Measurements from ENCODE around the gene GPC5.

Gene GPC5

DNA sequence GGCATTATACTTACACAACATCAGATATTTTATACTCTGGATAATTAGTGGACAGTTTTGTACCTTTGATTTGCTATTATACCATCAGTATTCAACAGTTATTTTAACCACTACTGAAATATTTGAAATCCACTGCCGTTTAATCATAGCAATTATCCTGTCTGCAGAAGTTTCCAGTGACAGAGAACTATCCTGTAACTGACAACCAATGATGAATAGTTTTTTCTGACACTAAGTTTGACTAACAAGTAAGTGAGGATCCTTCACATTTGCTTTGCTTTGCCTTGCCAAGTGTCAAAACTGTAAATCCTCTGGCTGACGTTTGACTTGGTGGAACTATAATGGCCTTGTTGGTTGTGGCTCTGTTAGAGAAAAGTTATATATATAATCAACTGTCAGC, 410.7 kb downstream of the GPC5 start:
- Histone ChIP-seq H3K36me3 (ENCODE audit: control insufficient read depth, insufficient read depth, low read length) (no peaks in the 10 kb centered on the region), H3K4me3 (replicated peaks; ENCODE audit: low read depth, low read length) (no peak overlapping the region), H3K27me3 (replicated peaks; ENCODE audit: control insufficient read depth, insufficient read depth, low read length) (no peaks in the 10 kb centered on the region)
- DNase-seq (ENCODE audit: extremely low read depth, insufficient read length) = no peak
- TF ChIP-seq, protein P1, sequence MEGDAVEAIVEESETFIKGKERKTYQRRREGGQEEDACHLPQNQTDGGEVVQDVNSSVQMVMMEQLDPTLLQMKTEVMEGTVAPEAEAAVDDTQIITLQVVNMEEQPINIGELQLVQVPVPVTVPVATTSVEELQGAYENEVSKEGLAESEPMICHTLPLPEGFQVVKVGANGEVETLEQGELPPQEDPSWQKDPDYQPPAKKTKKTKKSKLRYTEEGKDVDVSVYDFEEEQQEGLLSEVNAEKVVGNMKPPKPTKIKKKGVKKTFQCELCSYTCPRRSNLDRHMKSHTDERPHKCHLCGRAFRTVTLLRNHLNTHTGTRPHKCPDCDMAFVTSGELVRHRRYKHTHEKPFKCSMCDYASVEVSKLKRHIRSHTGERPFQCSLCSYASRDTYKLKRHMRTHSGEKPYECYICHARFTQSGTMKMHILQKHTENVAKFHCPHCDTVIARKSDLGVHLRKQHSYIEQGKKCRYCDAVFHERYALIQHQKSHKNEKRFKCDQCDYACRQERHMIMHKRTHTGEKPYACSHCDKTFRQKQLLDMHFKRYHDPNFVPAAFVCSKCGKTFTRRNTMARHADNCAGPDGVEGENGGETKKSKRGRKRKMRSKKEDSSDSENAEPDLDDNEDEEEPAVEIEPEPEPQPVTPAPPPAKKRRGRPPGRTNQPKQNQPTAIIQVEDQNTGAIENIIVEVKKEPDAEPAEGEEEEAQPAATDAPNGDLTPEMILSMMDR (IDR thresholded peaks at IDR 0.05; ENCODE audit: insufficient read depth, low read length, poor library complexity, severe bottlenecking) = no peak

DNA sequence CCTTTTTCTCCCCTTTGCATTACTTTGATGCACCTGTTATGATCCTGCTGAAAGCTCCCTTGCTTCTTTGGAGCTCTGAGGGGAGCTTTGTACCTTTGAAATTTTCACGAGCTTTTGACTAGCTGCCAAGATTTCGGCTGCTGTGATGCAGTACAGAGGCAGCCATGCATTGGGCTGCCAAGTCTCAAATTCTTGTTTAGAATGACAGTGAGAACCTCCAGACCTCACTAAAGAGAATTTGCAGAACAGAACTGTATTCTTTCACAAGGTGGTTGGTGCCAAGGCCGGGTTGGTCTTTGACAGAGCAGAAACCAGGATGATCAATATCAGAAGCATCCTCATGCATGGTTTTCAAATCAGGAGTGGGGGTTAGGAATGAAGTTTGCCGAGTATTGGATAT, 414.8 kb downstream of the GPC5 start:
- H3K36me3 ChIP-seq (ENCODE audit: control insufficient read depth, insufficient read depth, low read length) = no peaks in the 10 kb centered on the region
- DNase-seq (ENCODE audit: extremely low read depth, insufficient read length) = no peak
- H3K27me3 ChIP-seq (replicated peaks; ENCODE audit: control insufficient read depth, insufficient read depth, low read length) = no peaks in the 10 kb centered on the region
- TF ChIP-seq, protein P1 (IDR thresholded peaks at IDR 0.05; ENCODE audit: insufficient read depth, low read length, poor library complexity, severe bottlenecking) = no peak
- H3K4me3 ChIP-seq (replicated peaks; ENCODE audit: low read depth, low read length) = no peak overlapping the region

DNA sequence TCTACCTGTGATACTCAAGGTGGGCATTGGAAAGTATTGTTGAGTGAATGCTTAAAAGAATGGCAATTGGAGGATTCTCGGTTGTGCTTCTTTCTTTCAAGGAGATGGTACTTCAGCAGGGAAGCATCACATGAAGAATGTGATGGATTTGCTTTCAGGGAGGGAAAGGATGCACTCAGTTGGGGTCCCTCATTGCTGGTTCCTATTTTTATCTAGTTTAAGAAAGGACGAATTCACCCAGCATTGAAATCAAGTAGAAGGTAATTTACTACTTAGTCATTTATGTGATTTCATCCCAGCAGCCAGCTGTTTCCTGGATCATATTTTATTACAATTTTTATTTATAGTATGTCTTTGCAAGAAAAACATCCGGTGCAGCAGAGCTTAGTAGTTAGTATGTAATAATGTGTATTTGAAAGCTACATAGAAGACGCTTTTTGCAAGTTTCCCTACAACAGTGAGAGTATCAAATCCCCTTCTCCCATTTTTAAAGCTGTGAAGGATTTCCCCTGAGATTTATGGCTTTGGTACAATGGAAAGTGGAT, 417.9 kb downstream of the GPC5 start:
- no peak overlapping the region for H3K4me3 ChIP-seq (replicated peaks; ENCODE audit: low read depth, low read length)
- no peak for DNase-seq (ENCODE audit: extremely low read depth, insufficient read length)
- TF ChIP-seq, protein P1 (IDR thresholded peaks at IDR 0.05; ENCODE audit: insufficient read depth, low read length, poor library complexity, severe bottlenecking) = no peak
- no peaks in the 10 kb centered on the region for H3K27me3 ChIP-seq (replicated peaks; ENCODE audit: control insufficient read depth, insufficient read depth, low read length)
- H3K36me3 ChIP-seq (ENCODE audit: control insufficient read depth, insufficient read depth, low read length) = no peaks in the 10 kb centered on the region

DNA sequence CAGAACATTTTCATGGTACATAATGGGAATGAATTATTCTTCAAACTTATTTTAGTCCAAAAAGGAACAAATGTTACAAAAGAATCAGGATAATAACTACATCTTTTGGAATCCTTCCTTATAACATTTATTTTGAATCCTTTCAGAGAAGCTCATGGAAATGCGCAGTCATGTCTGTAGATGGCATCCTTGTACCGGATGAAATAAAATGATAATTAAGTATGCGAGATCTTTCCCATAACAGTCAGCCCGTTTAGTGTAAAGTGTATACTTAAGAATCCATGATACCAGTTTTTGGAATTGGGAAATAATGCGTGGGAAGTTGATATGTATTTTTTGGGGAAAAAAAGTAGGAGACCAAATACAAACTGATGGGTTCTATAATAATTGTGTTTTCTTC, 418.8 kb downstream of the GPC5 start:
- TF ChIP-seq, protein P1 (IDR thresholded peaks at IDR 0.05; ENCODE audit: insufficient read depth, low read length, poor library complexity, severe bottlenecking) = no peak
- DNase-seq (ENCODE audit: extremely low read depth, insufficient read length) = no peak
- no peaks in the 10 kb centered on the region for H3K36me3 ChIP-seq (ENCODE audit: control insufficient read depth, insufficient read depth, low read length)

DNA sequence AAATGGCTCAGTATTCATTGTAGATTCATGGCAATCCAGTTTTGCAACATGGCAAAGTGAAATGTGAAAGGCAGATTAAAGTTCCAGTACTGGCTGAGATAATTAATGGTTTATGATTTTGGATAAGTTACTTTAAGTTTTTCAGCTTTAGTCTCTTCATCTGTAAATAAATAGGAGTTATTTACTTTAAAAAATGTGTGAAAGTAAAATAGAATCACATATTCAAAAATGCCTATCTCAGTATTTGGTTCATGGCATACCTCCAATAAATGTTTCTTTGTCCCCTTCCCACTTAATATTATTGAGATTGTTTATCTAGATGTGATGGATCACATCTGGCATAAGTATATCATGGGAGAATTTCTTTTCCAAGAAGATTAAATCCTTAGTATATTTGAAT, 426.0 kb downstream of the GPC5 start:
- DNase-seq (ENCODE audit: extremely low read depth, insufficient read length) = no peak
- H3K36me3 ChIP-seq (ENCODE audit: control insufficient read depth, insufficient read depth, low read length) = no peaks in the 10 kb centered on the region
- H3K4me3 ChIP-seq (replicated peaks; ENCODE audit: low read depth, low read length) = no peak overlapping the region
- no peaks in the 10 kb centered on the region for H3K27me3 ChIP-seq (replicated peaks; ENCODE audit: control insufficient read depth, insufficient read depth, low read length)
- TF ChIP-seq, protein P1 (IDR thresholded peaks at IDR 0.05; ENCODE audit: insufficient read depth, low read length, poor library complexity, severe bottlenecking) = no peak

More for the DNA sequence above, 418.8 kb downstream of the GPC5 start:
- no peaks in the 10 kb centered on the region for H3K27me3 ChIP-seq (replicated peaks; ENCODE audit: control insufficient read depth, insufficient read depth, low read length)
- H3K4me3 ChIP-seq (replicated peaks; ENCODE audit: low read depth, low read length) = no peak overlapping the region

DNA sequence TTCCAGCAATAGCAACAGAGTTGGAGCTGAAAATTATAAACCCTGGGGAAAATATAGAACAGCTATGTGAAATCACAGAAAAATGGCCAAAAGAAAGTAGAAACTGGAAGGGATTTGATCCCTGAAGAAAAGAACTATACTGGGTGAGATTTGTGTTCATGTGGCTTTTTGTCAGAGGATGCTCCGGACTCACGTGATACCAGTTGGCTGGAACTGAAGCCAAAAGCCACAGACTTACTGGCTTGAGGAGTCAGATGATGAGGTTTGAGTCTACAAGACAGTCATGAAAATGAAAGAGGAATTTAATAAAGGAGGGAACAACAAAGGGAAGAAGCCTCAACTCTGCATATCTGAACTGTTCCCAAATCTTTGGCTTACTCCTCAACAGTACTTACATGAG, 427.1 kb downstream of the GPC5 start:
- no peaks in the 10 kb centered on the region for H3K27me3 ChIP-seq (replicated peaks; ENCODE audit: control insufficient read depth, insufficient read depth, low read length)
- no peak for DNase-seq (ENCODE audit: extremely low read depth, insufficient read length)
- TF ChIP-seq, protein P1 (IDR thresholded peaks at IDR 0.05; ENCODE audit: insufficient read depth, low read length, poor library complexity, severe bottlenecking) = no peak
- H3K36me3 ChIP-seq (ENCODE audit: control insufficient read depth, insufficient read depth, low read length) = no peaks in the 10 kb centered on the region
- no peak overlapping the region for H3K4me3 ChIP-seq (replicated peaks; ENCODE audit: low read depth, low read length)

All from GM06990 (cell line).